Left lung (tissue), 10 donors: ENCODE measurements around the gene BCL2L1. TPM values are rescaled to one million over a fixed set of nuclear protein-coding genes. Genes with fewer than 3 reads are reported as not detected.
"Not testable (repeated sequence)": the region's sequence is repeated elsewhere in the genome, so short reads cannot be mapped to it uniquely, and the experiment has no call there.

ENCODE experiments used
- ATAC-seq: fragments of 200-7000 bp; cut with Tn5 transposase; one replicate; pipeline ENCODE4 v1.9.1; 2020; ENCODE audit warnings: moderate library complexity
- DNase-seq, 4 donors: peaks; one replicate each; pipeline ENCODE4 v3.0.0-alpha.2; 2013 to 2020
- H3K27ac ChIP-seq, 2 donors: fragments of 200-600 bp; sonication (generic) in 1 of 2; one replicate each; pipeline versions ENCODE4 v1.5.0 to v1.8.0; 2020 to 2021
- H3K27me3 ChIP-seq, 2 donors: fragments of 200-600 bp; sonication (generic) in 1 of 2; one replicate each; pipeline versions ENCODE4 v1.5.0 to v1.8.0; 2020 to 2021
- H3K36me3 ChIP-seq, 2 donors: fragments of 200-600 bp; sonication (generic) in 1 of 2; one replicate each; pipeline versions ENCODE4 v1.5.0 to v1.8.0; 2020 to 2021
- H3K4me1 ChIP-seq, 2 donors: fragments of 200-600 bp; one replicate each; pipeline ENCODE4 v1.8.0; 2021
- H3K4me3 ChIP-seq, 2 donors: fragments of 200-600 bp; sonication (generic) in 1 of 2; one replicate each; pipeline versions ENCODE4 v1.5.0 to v1.8.0; 2020 to 2021; ENCODE audit warnings: mild to moderate bottlenecking in 1 of 2
- H3K9me3 ChIP-seq, 2 donors: fragments of 200-600 bp; sonication (generic) in 1 of 2; one replicate each; pipeline versions ENCODE4 v1.5.0 to v1.8.0; 2020 to 2021
- intact Hi-C, 2 donors: fragments of 100-400 bp; cut with DNase I; formaldehyde crosslinking; loops; one replicate each; pipeline versions ENCODE4 v1.11.2 to v1.14.2; 2022
- polyA plus RNA-seq, 6 donors: library from polyadenylated mRNA; unstranded; fragments of 120-200 nt; gene quantifications; one replicate each; pipeline ENCODE4 v1.2.1, GENCODE V29; 2013; ENCODE audit not compliant: insufficient read length in 6 of 6
- total RNA-seq, 2 donors: library from RNA; stranded (reverse); fragmentation: NEBNext Ultra II Directional; extraction: Animal tissue kit (Norgen Biotek cat#: 25700); gene quantifications; one replicate each; pipeline ENCODE4 v1.2.1, GENCODE V29; 2021
- TF ChIP-seq, protein P1 (sequence below), 2 donors: fragments of 200-600 bp; sonication (generic) in 1 of 2; IDR thresholded peaks; one replicate each; pipeline versions ENCODE4 v1.5.0 to v1.8.0; 2021; ENCODE audit warnings: antibody characterized with exemption in 2 of 2
- donor health status: DM: no; HTN: yes; CAD: no.
- donor health status: DM: no; HTN: no; CAD: no.

Gene BCL2L1
- total and polyA plus RNA-seq, 8 donors, result 43.3 to 181 (median 56.7) TPM

GRCh38 chr20:31632548-31633338, 89.9 kb downstream of the BCL2L1 start:
- no peak for ATAC-seq
- no peak overlapping the region for H3K4me3 ChIP-seq
- TF ChIP-seq, protein P1, sequence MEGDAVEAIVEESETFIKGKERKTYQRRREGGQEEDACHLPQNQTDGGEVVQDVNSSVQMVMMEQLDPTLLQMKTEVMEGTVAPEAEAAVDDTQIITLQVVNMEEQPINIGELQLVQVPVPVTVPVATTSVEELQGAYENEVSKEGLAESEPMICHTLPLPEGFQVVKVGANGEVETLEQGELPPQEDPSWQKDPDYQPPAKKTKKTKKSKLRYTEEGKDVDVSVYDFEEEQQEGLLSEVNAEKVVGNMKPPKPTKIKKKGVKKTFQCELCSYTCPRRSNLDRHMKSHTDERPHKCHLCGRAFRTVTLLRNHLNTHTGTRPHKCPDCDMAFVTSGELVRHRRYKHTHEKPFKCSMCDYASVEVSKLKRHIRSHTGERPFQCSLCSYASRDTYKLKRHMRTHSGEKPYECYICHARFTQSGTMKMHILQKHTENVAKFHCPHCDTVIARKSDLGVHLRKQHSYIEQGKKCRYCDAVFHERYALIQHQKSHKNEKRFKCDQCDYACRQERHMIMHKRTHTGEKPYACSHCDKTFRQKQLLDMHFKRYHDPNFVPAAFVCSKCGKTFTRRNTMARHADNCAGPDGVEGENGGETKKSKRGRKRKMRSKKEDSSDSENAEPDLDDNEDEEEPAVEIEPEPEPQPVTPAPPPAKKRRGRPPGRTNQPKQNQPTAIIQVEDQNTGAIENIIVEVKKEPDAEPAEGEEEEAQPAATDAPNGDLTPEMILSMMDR (IDR thresholded peaks at IDR 0.05), result no peak
- intact Hi-C loops, result no loop called here
- peak in 1 of 4 donors; percentile 63 for DNase-seq
- H3K4me1 ChIP-seq, result peaks cover 0 to 3% of the 10 kb centered on the region in 2 donors
- H3K27ac ChIP-seq, result no peak overlapping the region
- no peaks in the 10 kb centered on the region for H3K9me3 ChIP-seq
- H3K36me3 ChIP-seq, result no peaks in the 10 kb centered on the region
- peaks cover 0 to 5% of the 10 kb centered on the region in 2 donors for H3K27me3 ChIP-seq

DNA sequence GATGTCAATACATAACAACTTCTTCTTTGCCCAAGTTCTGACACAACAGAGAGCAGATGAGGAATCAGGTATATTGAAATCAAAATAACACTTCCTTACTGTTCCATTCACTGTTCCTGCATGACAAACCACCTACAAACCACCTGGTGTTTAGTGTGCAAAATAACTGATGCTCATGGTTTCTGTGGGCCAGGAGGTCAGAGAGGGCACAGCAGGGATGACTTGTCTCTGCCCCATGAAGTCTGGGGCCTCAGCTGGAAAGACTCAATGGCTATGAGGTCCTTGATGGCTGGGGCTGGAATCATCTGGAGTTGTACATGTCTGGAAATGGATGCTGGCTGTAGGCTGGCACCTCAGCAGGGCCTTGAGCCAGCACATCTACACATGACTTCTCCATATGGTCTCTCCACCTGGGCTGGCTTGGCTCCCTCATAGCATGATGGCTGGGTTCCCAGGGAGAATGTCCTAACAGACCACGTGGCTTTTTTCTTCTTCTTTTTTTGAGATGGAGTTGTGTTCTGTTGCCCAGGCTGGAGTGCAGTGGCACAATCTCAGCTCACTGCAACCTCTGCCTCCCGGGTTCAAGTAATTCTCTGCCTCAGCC, 92.4 kb downstream of the BCL2L1 start:
- intact Hi-C loops, result no loop called here
- Histone ChIP-seq H3K36me3 (no peaks in the 10 kb centered on the region), H3K27me3 (no peaks in the 10 kb centered on the region), H3K9me3 (no peaks in the 10 kb centered on the region), H3K4me3 (no peak overlapping the region), H3K4me1 (peaks cover 0 to 3% of the 10 kb centered on the region in 2 donors), H3K27ac (no peak overlapping the region)
- peak in 2 of 4 donors; percentile 3 to 24 for DNase-seq
- no peak for ATAC-seq
- TF ChIP-seq, protein P1 (IDR thresholded peaks at IDR 0.05), result no peak

GRCh38 chr20:31628057-31628456, 94.6 kb downstream of the BCL2L1 start:
- H3K9me3 ChIP-seq, H3K27ac ChIP-seq, H3K4me1 ChIP-seq, DNase-seq, H3K36me3 ChIP-seq, ATAC-seq, H3K4me3 ChIP-seq, intact Hi-C loops, H3K27me3 ChIP-seq: not testable (repeated sequence)

GRCh38 chr20:31626534-31626933, 96.1 kb downstream of the BCL2L1 start:
- intact Hi-C loops, DNase-seq, H3K4me3 ChIP-seq, H3K27ac ChIP-seq, H3K27me3 ChIP-seq, H3K36me3 ChIP-seq, H3K9me3 ChIP-seq: not testable (repeated sequence)
- H3K4me1 ChIP-seq, result peaks cover 11 to 12% of the 10 kb centered on the region in 2 donors
- peak; percentile 73 for ATAC-seq

DNA sequence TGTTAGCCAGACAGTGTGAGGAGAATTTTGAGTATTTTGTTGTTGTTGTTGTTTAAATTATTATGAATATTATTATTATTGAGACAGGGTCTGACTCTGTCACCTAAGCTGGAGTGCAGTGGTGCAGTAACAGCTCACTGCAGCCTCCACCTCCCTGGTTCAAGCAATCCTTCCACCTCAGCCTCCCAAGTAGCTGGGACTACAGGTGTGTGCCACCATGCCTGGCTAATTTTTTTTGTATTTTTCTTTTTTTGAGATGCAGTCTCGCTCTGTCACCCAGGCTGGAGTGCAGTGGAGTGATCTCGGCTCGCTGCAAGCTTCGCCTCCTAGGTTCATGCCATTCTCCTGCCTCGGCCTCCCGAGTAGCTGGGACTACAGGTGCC, 99.6 kb downstream of the BCL2L1 start:
- H3K27ac ChIP-seq, result peak overlapping the region in 1 of 2 donors; percentile 33
- H3K4me3 ChIP-seq, intact Hi-C loops: not testable (repeated sequence)

DNA sequence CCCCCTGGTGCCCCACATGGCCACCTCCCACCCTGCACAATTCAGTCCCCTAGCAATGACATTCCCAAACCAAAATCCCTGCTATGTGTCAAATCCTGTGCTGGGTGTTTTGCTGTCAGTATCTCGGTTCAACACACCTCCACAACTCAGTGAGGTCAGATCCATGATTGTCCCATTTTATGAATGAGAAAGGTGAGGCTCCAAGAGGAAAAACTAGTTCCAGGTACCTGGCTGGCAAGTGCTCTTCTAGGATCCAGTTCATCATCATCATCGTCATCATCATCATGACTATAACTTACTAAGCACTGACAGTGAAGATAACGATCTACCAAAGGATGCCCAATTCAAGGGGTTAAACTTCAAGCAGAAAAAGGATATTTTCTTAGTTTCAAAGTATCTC, 102.4 kb downstream of the BCL2L1 start:
- Histone ChIP-seq H3K4me3 (no peak overlapping the region), H3K27me3 (no peaks in the 10 kb centered on the region), H3K9me3 (no peaks in the 10 kb centered on the region), H3K27ac (no peak overlapping the region), H3K4me1 (peaks cover 11 to 24% of the 10 kb centered on the region in 2 donors), H3K36me3 (no peaks in the 10 kb centered on the region)
- DNase-seq, result peak in 1 of 4 donors; percentile 12
- TF ChIP-seq, protein P1 (IDR thresholded peaks at IDR 0.05), result no peak
- intact Hi-C loops, result no loop called here
- ATAC-seq, result no peak

More for the DNA sequence above, 99.6 kb downstream of the BCL2L1 start:
- not testable (repeated sequence) for ATAC-seq, H3K9me3 ChIP-seq, H3K36me3 ChIP-seq, H3K27me3 ChIP-seq, DNase-seq
- peaks cover 11 to 12% of the 10 kb centered on the region in 2 donors for H3K4me1 ChIP-seq
